ENCODE data around the gene WT1.

The WT1 gene

GRCh38 chr11:32446227-32446626 is 10.9 kb upstream of the WT1 start:
- Histone ChIP-seq H3K9me2 (ENCODE audit: low read depth, low read length) (no peaks in the 10 kb centered on the region), H3K27ac (ENCODE audit: low read depth, low read length, poor library complexity, severe bottlenecking) (no peak overlapping the region), H2AFZ (ENCODE audit: low read length) (no peak overlapping the region), H3K4me3 (ENCODE audit: low read depth, low read length, poor library complexity, severe bottlenecking) (no peak overlapping the region), H3K9me3 (ENCODE audit: low read length) (no peaks in the 10 kb centered on the region), H3K4me1 (ENCODE audit: insufficient read depth, low read length, severe bottlenecking) (no peaks in the 10 kb centered on the region), H3K27me3 (ENCODE audit: insufficient read depth, low read length) (no peaks in the 10 kb centered on the region), H3K9ac (ENCODE audit: low read length) (no peak overlapping the region), H3K4me2 (ENCODE audit: low read length) (no peak overlapping the region), H3K79me2 (ENCODE audit: insufficient read depth, low read length) (no peaks in the 10 kb centered on the region), H3K36me3 (ENCODE audit: insufficient read depth, low read length) (no peaks in the 10 kb centered on the region), H3F3A (ENCODE audit: insufficient read depth, low read length) (no peaks in the 10 kb centered on the region), H4K20me1 (ENCODE audit: insufficient read depth, low read length) (no peaks in the 10 kb centered on the region)
- TF ChIP-seq CTCF (IDR thresholded peaks at IDR 0.05; ENCODE audit: low read length) (no peak), EZH2 (IDR thresholded peaks at IDR 0.05; ENCODE audit: borderline replicate concordance, low read length) (no peak)

GRCh38 chr11:32444186-32444585 is 8.8 kb upstream of the WT1 start:
- H3K79me2 ChIP-seq (ENCODE audit: insufficient read depth, low read length): no peaks in the 10 kb centered on the region
- H4K20me1 ChIP-seq (ENCODE audit: insufficient read depth, low read length): no peaks in the 10 kb centered on the region
- no peaks in the 10 kb centered on the region for H3K4me1 ChIP-seq (ENCODE audit: insufficient read depth, low read length, severe bottlenecking)
- no peak overlapping the region for H3K4me3 ChIP-seq (ENCODE audit: low read depth, low read length, poor library complexity, severe bottlenecking)
- H3K36me3 ChIP-seq (ENCODE audit: insufficient read depth, low read length): no peaks in the 10 kb centered on the region
- H3K27me3 ChIP-seq (ENCODE audit: insufficient read depth, low read length): no peaks in the 10 kb centered on the region
- no peak overlapping the region for H2AFZ ChIP-seq (ENCODE audit: low read length)
- no peak overlapping the region for H3K27ac ChIP-seq (ENCODE audit: low read depth, low read length, poor library complexity, severe bottlenecking)
- H3K9me3 ChIP-seq (ENCODE audit: low read length): no peaks in the 10 kb centered on the region
- H3K9me2 ChIP-seq (ENCODE audit: low read depth, low read length): no peaks in the 10 kb centered on the region
- no peak overlapping the region for H3K4me2 ChIP-seq (ENCODE audit: low read length)
- TF ChIP-seq EZH2 (IDR thresholded peaks at IDR 0.05; ENCODE audit: borderline replicate concordance, low read length) (no peak), CTCF (IDR thresholded peaks at IDR 0.05; ENCODE audit: low read length) (no peak)
- H3K9ac ChIP-seq (ENCODE audit: low read length): no peak overlapping the region
- no peaks in the 10 kb centered on the region for H3F3A ChIP-seq (ENCODE audit: insufficient read depth, low read length)

GRCh38 chr11:32440916-32441315 is 5.6 kb upstream of the WT1 start:
- no peaks in the 10 kb centered on the region for H3K9me2 ChIP-seq (ENCODE audit: low read depth, low read length)
- no peaks in the 10 kb centered on the region for H3F3A ChIP-seq (ENCODE audit: insufficient read depth, low read length)
- H3K4me1 ChIP-seq (ENCODE audit: insufficient read depth, low read length, severe bottlenecking): no peaks in the 10 kb centered on the region
- H3K4me3 ChIP-seq (ENCODE audit: low read depth, low read length, poor library complexity, severe bottlenecking): no peak overlapping the region
- no peaks in the 10 kb centered on the region for H3K79me2 ChIP-seq (ENCODE audit: insufficient read depth, low read length)
- H3K27me3 ChIP-seq (ENCODE audit: insufficient read depth, low read length): no peaks in the 10 kb centered on the region
- no peaks in the 10 kb centered on the region for H4K20me1 ChIP-seq (ENCODE audit: insufficient read depth, low read length)
- no peaks in the 10 kb centered on the region for H3K9me3 ChIP-seq (ENCODE audit: low read length)
- H3K9ac ChIP-seq (ENCODE audit: low read length): no peak overlapping the region
- H3K4me2 ChIP-seq (ENCODE audit: low read length): no peak overlapping the region
- no peak overlapping the region for H2AFZ ChIP-seq (ENCODE audit: low read length)
- H3K27ac ChIP-seq (ENCODE audit: low read depth, low read length, poor library complexity, severe bottlenecking): no peak overlapping the region
- no peaks in the 10 kb centered on the region for H3K36me3 ChIP-seq (ENCODE audit: insufficient read depth, low read length)
- TF ChIP-seq EZH2 (IDR thresholded peaks at IDR 0.05; ENCODE audit: borderline replicate concordance, low read length): no peak
- no peak for TF ChIP-seq CTCF (IDR thresholded peaks at IDR 0.05; ENCODE audit: low read length)
